Measurements from ENCODE around the gene TAF11L5. TPM values are rescaled to one million over a fixed set of nuclear protein-coding genes. Genes with fewer than 3 reads are reported as not detected.
A peak's percentile ranks its signal among the peaks of the same experiment; 100 is the strongest.
"Not testable (repeated sequence)": the region's sequence is repeated elsewhere in the genome, so short reads cannot be mapped to it uniquely, and the experiment has no call there.

TAF11L5 gene
- total and polyA plus RNA-seq, 2 experiments from 2014 or later = not detected

DNA sequence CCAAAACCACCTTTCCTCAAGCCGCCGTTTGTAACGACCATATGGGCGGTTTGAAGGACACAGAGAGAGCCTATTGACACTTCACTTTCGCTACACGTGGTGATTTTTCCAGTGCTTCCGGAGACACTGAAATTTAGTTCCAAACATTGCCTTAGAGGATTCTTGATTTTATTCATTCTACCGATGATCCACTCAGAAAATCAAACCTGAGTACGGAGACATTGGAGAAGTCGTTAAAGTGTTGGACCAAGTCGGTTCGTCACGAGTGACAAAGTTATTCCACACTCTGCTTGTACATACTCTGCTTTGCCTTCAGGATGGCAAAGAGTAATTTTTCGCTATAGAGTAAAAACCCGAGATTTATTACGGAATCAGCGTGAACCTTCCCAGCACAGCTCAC is 1.5 kb downstream of the TAF11L5 start:
- H3K27me3 ChIP-seq; H3K36me3 ChIP-seq; H3K4me3 ChIP-seq; H3K27ac ChIP-seq; H3K9me3 ChIP-seq (ENCODE audit: low read depth); H3K4me1 ChIP-seq (ENCODE audit: low read depth): not testable (repeated sequence)
- DNase-seq (ENCODE audit: low read depth in 1 of 2, low spot score in 1 of 2) = peak in 1 of 2 donors; percentile 1

DNA sequence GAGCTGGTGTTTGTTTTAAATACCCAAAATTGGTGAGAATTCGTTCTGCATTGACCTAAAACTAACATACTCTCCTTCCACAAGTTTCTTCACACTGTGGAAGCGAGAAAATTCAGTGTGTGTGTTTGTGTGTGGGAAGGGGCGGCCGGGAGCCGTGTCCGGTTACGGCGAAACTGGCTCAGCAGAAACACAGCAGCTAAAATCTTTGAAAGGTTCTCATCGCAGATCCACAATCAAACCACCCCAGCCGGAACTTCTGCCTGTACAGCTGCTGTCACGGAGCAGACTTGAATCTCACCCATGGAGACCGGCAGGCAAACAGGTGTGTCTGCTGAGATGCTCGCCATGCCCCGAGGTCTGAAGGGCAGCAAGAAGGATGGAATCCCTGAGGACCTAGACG is 3.3 kb downstream of the TAF11L5 start, which contains the start of gene TAF11L6:
Gene TAF11L6 (plus strand): TSS at position 301 of the 400 bp plus-strand sequence.
- not testable (repeated sequence) for H3K4me1 ChIP-seq (ENCODE audit: low read depth); H3K9me3 ChIP-seq (ENCODE audit: low read depth); H3K27me3 ChIP-seq; H3K4me3 ChIP-seq; DNase-seq (ENCODE audit: low read depth in 1 of 2, low spot score in 1 of 2); H3K36me3 ChIP-seq; H3K27ac ChIP-seq

Other genes starting within 250 kb of the TAF11L5 start
- not detected in 2 replicates for gene TAF11L2, start 27.0 kb upstream of the TAF11L5 start, total RNA-seq
- gene TAF11L2, start 27.0 kb upstream of the TAF11L5 start, polyA plus RNA-seq = not detected in 2 replicates
- not detected in 2 replicates for gene TAF11L3, start 6.9 kb upstream of the TAF11L5 start, total RNA-seq
- not detected in 2 replicates for gene TAF11L3, start 6.9 kb upstream of the TAF11L5 start, polyA plus RNA-seq
- not detected in 2 replicates for gene TAF11L4, start 3.4 kb upstream of the TAF11L5 start, total RNA-seq
- gene TAF11L4, start 3.4 kb upstream of the TAF11L5 start, polyA plus RNA-seq = not detected in 2 replicates
- not detected in 2 replicates for gene TAF11L6, start 3.4 kb downstream of the TAF11L5 start, total RNA-seq
- gene TAF11L6, start 3.4 kb downstream of the TAF11L5 start, polyA plus RNA-seq = not detected in 2 replicates
- not detected in 2 replicates for gene TAF11L7, start 60.5 kb downstream of the TAF11L5 start, total RNA-seq
- not detected in 2 replicates for gene TAF11L7, start 60.5 kb downstream of the TAF11L5 start, polyA plus RNA-seq
- gene TAF11L8, start 65.7 kb downstream of the TAF11L5 start, total RNA-seq = not detected in 2 replicates
- gene TAF11L8, start 65.7 kb downstream of the TAF11L5 start, polyA plus RNA-seq = not detected in 2 replicates
- gene TAF11L9, start 69.2 kb downstream of the TAF11L5 start, total RNA-seq = not detected in 2 replicates
- not detected in 2 replicates for gene TAF11L9, start 69.2 kb downstream of the TAF11L5 start, polyA plus RNA-seq
- gene TAF11L10, start 72.6 kb downstream of the TAF11L5 start, total RNA-seq = not detected in 2 replicates
- gene TAF11L10, start 72.6 kb downstream of the TAF11L5 start, polyA plus RNA-seq = not detected in 2 replicates
- not detected in 2 replicates for gene TAF11L11, start 78.9 kb downstream of the TAF11L5 start, total RNA-seq
- not detected in 2 replicates for gene TAF11L11, start 78.9 kb downstream of the TAF11L5 start, polyA plus RNA-seq
- gene TAF11L12, start 85.2 kb downstream of the TAF11L5 start, total RNA-seq = not detected in 2 replicates
- not detected in 2 replicates for gene TAF11L12, start 85.2 kb downstream of the TAF11L5 start, polyA plus RNA-seq
- not detected in 2 replicates for gene TAF11L13, start 106.9 kb downstream of the TAF11L5 start, total RNA-seq
- gene TAF11L13, start 106.9 kb downstream of the TAF11L5 start, polyA plus RNA-seq = not detected in 2 replicates
- gene TAF11L14, start 109.2 kb downstream of the TAF11L5 start, total RNA-seq = not detected in 2 replicates
- not detected in 2 replicates for gene TAF11L14, start 109.2 kb downstream of the TAF11L5 start, polyA plus RNA-seq

Data from cardiac muscle cell (in vitro differentiated cells and primary cell).